COLO668 (cell line): ENCODE data around the gene FSTL4.
"Not testable (repeated sequence)": the region's sequence is repeated elsewhere in the genome, so short reads cannot be mapped to it uniquely, and the experiment has no call there.

Source experiments
- DNase-seq: peaks from one replicate; lab custom pipeline; 2025; ENCODE audit not compliant: unreplicated experiment; lab: John Stamatoyannopoulos, UW

Gene FSTL4

DNA sequence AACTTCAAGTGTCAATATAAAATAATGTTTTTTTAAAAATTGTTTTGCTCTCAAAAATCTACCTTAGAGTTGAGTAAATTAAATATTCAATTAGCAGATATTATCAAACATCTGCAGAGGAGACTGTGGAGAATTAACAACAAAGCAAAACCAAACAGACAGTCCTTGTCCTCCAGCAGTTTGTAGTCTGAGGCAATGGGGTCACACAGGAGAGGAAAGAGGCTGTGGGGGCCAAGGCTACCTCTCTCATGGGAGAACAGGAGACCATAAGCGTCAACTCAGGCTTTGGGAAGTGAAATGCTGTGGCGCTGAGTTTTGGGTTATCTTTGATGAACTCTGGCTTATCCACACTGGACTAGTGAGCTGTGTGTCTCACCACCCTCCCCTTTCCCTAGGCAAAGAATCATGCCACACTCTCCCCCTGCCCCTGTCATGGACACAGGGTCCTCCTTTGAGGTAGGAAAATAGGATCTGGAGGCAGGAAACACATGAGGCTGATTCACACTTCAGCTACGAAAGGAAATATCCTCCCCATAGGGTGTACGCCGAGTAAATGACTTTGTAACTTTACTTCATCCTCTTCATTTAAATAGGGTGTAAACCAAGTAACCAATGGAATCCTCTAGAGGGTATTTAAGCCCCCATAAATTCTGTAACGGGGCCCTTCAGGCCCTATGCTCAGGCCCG, 152.7 kb downstream of the FSTL4 start:
- DNase-seq, result no peak

DNA sequence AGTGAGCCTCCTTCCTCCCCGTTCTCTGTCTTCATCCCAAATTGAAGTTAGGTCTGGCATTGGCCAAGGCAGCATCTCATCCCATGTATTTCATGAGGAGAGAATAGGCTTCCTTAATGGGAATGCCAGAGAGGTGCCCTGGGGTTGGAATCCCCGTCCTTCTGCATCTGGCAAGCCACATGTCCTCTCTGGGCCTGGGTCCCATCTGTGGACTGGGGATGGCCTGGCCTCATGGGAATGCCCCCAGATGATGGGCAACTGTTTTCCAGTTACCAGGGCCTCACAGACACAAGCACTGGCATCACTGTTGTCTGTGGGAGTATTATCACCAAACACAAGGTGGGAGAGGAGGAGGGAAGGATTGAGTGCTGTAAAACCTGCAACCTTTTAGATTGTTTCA, 153.9 kb downstream of the FSTL4 start:
- DNase-seq, result no peak

GRCh38 chr5:133457439-133458355, 154.6 kb downstream of the FSTL4 start:
- no peak for DNase-seq

GRCh38 chr5:133456933-133457402, 155.4 kb downstream of the FSTL4 start:
- no peak for DNase-seq

- no peak for DNase-seq
These were observed 156.7 kb downstream of the FSTL4 start for GRCh38 chr5:133455676-133456075.

DNA sequence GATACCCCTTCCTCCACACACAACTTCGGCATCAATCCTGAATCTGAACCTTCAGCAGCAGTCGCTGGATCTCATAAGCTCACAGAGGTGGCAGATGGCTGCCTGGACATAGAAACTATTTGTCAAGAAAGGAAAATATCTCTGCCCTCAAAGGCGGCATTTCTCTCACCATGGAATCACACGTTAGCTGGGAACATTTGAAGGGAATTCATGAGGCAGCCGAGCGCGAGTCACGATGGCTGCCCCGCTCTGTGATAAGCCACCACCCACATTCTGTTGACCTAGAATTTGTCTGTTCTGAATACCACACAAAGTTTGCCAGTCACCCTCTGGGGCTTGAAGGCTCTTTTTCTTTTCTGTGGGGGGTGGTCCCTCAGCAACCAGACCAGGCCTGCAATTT, 157.9 kb downstream of the FSTL4 start:
- DNase-seq, result no peak

GRCh38 chr5:133453831-133454230, 158.5 kb downstream of the FSTL4 start:
- DNase-seq, result no peak

- DNase-seq, result no peak
These were observed 159.1 kb downstream of the FSTL4 start for GRCh38 chr5:133453084-133453780.

DNA sequence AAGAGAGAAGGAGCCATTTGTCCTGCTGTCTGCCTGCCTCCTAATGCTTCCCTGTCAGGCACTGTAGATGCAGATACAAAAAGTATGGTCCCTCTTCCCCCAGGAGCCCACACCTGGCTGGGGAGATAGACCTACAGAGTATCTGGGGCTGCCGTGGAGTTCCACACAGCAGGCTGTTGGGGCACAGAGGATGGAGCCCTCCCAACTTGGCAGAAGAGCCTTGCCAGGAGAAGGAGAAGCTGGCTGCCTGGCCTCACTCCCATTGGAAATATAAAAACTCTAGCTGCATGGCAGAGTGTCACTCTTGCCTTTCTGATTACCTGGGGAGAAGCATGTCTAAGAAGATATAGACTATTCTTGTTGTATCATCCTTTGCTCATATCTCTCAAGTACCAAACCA, 160.4 kb downstream of the FSTL4 start:
- no peak for DNase-seq

- DNase-seq, result no peak
These were observed 162.1 kb downstream of the FSTL4 start for GRCh38 chr5:133450286-133450685.

DNA sequence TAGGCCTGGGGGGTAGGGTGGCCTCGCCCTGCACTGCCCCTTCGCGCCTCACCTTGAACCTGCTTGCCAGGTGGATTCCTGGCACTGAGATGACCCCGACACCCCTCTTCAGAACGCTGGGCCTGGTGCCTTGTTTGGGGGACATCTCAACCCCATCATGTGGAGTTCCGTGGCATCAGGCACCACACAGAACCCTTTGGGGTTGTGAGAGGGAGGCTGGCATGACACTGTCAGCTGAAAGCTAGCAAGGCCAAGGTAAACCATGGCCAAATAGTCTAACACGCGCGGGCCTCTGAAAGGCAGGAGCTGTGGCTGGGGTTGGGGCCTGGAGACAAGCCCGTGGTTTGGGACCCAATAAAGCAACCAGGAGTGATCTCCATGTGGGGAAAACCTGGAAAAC, 163.2 kb downstream of the FSTL4 start:
- no peak for DNase-seq

DNA sequence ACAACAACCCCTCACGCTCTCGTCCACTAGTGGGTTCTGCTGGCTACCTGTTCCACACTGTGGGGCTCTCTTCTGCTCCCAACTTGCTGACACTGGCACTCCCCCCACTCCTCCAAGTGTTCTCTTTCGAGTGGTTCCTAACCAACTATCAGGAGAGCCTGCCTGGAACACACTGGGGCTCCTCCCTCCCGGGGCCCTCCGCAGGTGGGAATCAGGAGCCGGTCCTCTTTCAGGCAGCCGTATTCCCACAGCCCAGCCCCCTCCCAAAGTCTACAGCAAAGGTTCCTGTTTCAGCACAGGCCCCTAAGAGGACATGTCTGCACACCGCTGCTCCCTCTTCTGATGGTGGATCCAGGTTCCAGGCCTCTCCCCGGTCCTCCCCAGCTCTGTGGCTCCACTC, 165.9 kb downstream of the FSTL4 start:
- no peak for DNase-seq

GRCh38 chr5:133445744-133446143, 166.6 kb downstream of the FSTL4 start:
- no peak for DNase-seq

- DNase-seq, result not testable (repeated sequence)
These were observed 167.1 kb downstream of the FSTL4 start for GRCh38 chr5:133445204-133445603.

DNA sequence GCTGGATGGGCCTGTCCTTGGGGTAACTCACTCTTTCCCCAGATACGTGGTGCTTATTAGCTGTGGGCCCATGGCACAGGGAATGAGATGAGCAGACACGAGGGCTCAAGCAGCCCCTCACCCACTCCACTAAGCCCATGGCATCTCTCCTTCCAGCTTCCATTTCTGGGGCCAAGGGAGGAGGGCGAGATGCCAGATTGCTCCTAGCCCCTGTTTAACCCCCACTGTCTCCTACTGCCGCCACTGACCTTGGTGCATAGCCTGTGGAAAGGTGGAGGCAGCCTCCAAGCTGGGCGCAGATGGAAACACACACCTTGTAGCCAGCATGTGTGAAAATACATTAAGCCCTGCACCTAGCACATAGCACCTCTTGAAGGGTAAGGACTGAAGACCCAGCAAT, 167.6 kb downstream of the FSTL4 start:
- no peak for DNase-seq

DNA sequence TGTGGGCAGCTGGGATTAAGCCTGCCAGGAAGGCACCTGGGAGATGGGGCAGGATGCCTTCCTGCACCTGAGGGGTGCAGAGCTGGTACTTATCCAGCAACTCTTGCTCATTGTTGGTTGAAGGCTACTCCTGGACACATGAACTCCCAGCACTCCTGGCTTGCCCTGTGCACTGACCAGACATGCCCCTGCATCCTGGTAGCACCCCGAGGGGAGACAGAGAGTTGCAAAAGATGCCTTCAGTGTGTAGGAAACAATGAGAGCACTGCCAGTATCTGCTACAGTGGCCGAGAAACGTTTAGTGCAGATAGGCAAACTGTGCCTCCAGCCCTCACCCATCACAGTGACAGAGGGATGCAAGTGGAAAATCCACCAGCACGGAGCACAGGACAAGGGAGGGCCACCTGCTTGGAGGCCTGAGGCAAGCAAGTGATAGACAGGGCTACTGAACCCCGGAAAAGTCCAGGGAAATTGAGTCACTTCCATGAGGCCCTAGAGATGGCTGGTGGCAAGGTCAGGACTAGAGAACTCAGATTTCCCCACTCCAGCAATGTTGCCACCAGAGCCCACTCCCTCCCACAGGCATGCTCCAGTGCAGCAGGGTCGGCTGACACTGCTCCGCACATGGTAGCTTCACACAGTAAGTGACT, 171.1 kb downstream of the FSTL4 start:
- DNase-seq, result no peak

- no peak for DNase-seq
These were observed 171.8 kb downstream of the FSTL4 start for GRCh38 chr5:133440467-133441115.

- no peak for DNase-seq
These were observed 172.5 kb downstream of the FSTL4 start for GRCh38 chr5:133439859-133440258.

GRCh38 chr5:133438487-133438886, 173.9 kb downstream of the FSTL4 start:
- no peak for DNase-seq

- DNase-seq, result no peak
These were observed 178.0 kb downstream of the FSTL4 start for GRCh38 chr5:133434336-133434735.

DNA sequence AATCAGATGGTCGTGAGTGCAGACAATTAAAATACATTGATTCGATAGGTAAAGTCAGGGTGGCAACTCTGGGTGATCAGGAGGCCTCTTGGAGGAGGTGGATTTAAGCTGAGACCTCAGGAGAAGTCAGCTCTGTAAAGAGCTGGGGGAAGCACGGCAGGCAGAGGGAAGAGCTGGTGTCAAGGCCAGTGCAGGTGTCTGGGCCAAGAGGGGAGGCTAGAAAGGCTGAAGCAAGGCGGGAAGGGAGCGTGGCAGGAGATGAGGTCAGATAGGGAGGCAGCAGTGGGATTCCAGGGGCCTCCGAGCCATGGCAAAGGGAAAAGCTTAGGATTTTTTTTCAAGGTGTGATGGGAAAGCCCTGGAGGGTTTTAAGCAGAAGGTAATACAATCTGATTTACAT, 178.7 kb downstream of the FSTL4 start:
- no peak for DNase-seq
